AML-193 (cell line): ENCODE measurements around the gene FAM168A.

Source experiments
- DNase-seq, 2 experiments: peaks; one replicate each; lab custom pipeline; 2025; lab: John Stamatoyannopoulos, UW

The FAM168A gene

GRCh38 chr11:73555615-73556014, 42.3 kb downstream of the FAM168A start:
- DNase-seq = no peak

GRCh38 chr11:73554671-73555320, 43.1 kb downstream of the FAM168A start:
- no peak for DNase-seq

GRCh38 chr11:73553266-73553665, 44.6 kb downstream of the FAM168A start:
- DNase-seq = no peak

- DNase-seq = no peak
Observed at GRCh38 chr11:73551677-73552076, 46.2 kb downstream of the FAM168A start.

GRCh38 chr11:73549376-73549775, 48.5 kb downstream of the FAM168A start:
- no peak for DNase-seq

- DNase-seq = no peak
Observed at GRCh38 chr11:73547706-73548595, 50.0 kb downstream of the FAM168A start.

GRCh38 chr11:73542175-73542574, 55.7 kb downstream of the FAM168A start:
- peak; percentile 57 to 65 for DNase-seq

- DNase-seq = no peak
Observed at GRCh38 chr11:73539506-73540084, 58.3 kb downstream of the FAM168A start.

GRCh38 chr11:73538381-73538872, 59.5 kb downstream of the FAM168A start:
- DNase-seq = peak; percentile 38 to 47

GRCh38 chr11:73537969-73538368, 59.9 kb downstream of the FAM168A start:
- peak in 1 of 2 experiments; percentile 10 for DNase-seq

GRCh38 chr11:73536961-73537360, 61.0 kb downstream of the FAM168A start:
- DNase-seq = peak; percentile 16 to 18

- no peak for DNase-seq
Observed at GRCh38 chr11:73532310-73532709, 65.6 kb downstream of the FAM168A start.

- no peak for DNase-seq
Observed at GRCh38 chr11:73531386-73531785, 66.5 kb downstream of the FAM168A start.

GRCh38 chr11:73530109-73530508, 67.8 kb downstream of the FAM168A start:
- DNase-seq = no peak

- DNase-seq = no peak
Observed at GRCh38 chr11:73529204-73529530, 68.7 kb downstream of the FAM168A start.

- DNase-seq = peak; percentile 36 to 55
Observed at GRCh38 chr11:73528483-73529203, 69.3 kb downstream of the FAM168A start.

- no peak for DNase-seq
Observed at GRCh38 chr11:73528013-73528412, 69.9 kb downstream of the FAM168A start.

GRCh38 chr11:73525611-73526010, 72.3 kb downstream of the FAM168A start:
- no peak for DNase-seq

GRCh38 chr11:73524774-73525173, 73.1 kb downstream of the FAM168A start:
- no peak for DNase-seq

GRCh38 chr11:73521621-73522020, 76.3 kb downstream of the FAM168A start:
- no peak for DNase-seq

GRCh38 chr11:73520353-73521061, 77.4 kb downstream of the FAM168A start:
- DNase-seq = no peak

GRCh38 chr11:73519266-73519665, 78.6 kb downstream of the FAM168A start:
- no peak for DNase-seq
